Activated CD4-positive, alpha-beta T cell treated with anti-CD3 and anti-CD28 coated beads, Interleukin-2, Interleukin-4, amounts not matched to agents 100 ng/mL and 50 ng/mL, durations not matched to agents 16 hours and 8 hours (primary cell): ENCODE results near the gene KHDC4.

Source experiments
- DNase-seq: peaks from one replicate; pipeline ENCODE4 v3.0.0-alpha.2; 2020; ENCODE audit warnings: low spot score

KHDC4 gene

GRCh38 chr1:155969377-155969791, 35.2 kb upstream of the KHDC4 start:
- DNase-seq = no peak

- no peak for DNase-seq
Observed at GRCh38 chr1:155968670-155969069, 34.5 kb upstream of the KHDC4 start.

GRCh38 chr1:155968051-155968400, 33.8 kb upstream of the KHDC4 start:
- DNase-seq = no peak

GRCh38 chr1:155967341-155968050, 33.3 kb upstream of the KHDC4 start:
- DNase-seq = no peak

GRCh38 chr1:155966750-155967149, 32.5 kb upstream of the KHDC4 start:
- no peak for DNase-seq

DNA sequence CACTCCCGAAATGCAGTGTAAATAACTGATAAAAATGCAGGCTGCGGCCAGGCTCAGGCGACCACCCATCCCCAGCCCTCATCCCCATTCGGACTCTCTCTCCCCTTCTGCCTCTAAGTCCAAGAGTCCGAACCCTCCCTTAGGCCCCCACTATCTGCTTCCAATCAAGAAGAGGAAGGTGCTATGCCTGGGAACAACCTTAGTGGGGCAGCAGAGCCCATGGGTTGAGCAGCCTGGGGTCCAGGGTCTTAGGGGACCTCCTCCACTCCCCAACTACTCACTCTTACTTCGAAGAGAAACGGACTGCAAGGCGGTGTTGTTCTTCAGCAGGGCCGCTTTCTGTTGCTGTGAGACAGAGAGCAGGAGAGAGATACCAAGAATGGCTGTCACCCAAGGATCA, 31.9 kb upstream of the KHDC4 start:
- no peak for DNase-seq

- no peak for DNase-seq
Observed at GRCh38 chr1:155964193-155964592, 30.0 kb upstream of the KHDC4 start.

GRCh38 chr1:155962599-155963211, 28.5 kb upstream of the KHDC4 start:
- DNase-seq = no peak

GRCh38 chr1:155961937-155962336, 27.7 kb upstream of the KHDC4 start:
- no peak for DNase-seq

DNA sequence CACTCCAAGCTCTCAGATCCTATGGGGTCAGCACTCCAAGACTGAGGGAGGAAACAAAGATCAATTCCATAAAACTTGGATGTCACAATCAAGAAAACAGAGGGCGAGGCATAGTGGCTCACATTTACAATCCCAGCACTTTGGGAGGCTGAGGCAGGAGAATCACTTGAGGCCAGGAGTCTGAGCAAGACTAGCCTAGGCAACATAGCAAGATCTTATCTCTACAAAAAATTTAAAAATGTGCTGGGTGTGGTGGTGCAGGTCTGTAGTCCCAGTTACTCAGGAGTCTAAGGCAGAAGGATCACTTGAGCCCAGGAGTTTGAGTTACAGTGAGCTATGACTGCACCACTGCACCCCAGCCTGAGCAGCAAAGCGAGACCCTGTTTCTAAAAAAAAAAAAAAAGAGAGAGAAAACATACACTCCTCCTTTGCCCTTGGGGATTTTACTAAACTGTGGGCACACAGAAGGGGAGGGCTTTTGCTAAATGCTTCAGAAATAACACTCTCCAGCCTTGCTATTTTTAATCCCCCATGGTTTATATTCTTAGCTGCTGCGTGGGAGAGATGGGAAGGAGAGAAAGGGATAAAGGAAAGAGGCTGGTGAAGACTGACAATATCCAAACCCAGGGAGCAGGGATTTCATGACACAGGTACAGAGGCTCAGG, 26.0 kb upstream of the KHDC4 start:
- no peak for DNase-seq

DNA sequence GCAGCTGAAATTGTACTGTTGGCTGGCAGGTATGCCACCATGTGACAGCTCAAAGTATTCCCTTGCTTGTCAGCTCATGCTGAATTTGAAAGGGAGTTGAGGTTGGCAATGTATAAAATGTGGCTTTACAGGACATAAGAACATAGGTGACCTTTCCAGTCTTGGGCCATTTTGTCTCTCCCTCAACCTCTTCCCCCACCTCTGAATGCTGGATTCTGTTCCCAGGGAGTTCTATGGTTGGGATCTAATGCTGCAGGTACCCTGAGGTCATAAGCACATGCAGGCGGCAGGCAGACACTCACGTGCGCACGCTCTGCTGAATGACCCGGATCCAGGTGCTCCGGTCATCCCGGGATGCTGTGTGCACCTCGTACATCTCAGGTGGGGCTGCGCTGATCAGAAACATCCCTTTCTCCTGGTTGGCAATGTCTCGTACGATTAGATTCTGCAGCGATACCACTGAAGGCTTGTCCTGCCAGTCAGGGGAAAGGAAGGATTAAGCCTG, 23.2 kb upstream of the KHDC4 start:
- DNase-seq = no peak

DNA sequence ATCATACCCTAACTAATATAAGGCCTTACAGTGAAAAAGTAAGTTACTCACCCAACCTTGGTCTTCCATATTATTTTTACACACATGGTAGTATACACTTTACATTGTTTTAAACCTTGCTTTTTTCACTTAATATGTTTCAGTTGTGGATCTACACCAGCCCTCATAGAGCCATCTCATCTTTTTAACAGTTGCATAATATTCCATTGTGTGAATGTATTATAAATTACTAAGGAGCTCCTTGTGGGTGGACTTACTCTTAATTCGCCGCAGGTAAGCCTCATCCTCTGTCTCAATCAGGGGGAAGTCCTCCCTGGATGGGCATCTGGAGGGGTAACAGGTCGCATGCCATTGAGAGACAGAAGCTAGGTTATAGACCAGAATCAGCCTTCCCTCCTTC, 20.4 kb upstream of the KHDC4 start:
- DNase-seq = no peak

DNA sequence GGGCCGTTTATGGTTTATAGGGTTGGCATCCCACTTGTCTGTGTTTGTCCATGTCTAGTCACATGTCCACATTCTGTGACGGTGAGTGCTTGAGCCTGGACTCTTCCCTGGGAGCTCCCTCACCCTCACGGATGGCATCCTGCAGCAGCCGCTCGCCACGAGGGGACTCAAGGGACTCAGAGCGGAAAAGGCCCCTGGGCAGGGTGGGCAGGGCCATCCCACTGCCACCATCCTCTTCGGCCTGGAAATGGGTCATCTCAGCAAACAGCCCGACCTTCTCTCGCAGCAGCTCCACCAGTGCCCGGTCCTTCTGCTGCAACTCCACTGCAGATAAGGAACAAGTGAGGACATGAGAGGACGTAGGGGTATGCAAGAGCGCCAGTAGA, 18.3 kb upstream of the KHDC4 start:
- no peak for DNase-seq

GRCh38 chr1:155951753-155952504, 17.7 kb upstream of the KHDC4 start:
- DNase-seq = no peak

GRCh38 chr1:155950829-155951228, 16.6 kb upstream of the KHDC4 start:
- DNase-seq = no peak

DNA sequence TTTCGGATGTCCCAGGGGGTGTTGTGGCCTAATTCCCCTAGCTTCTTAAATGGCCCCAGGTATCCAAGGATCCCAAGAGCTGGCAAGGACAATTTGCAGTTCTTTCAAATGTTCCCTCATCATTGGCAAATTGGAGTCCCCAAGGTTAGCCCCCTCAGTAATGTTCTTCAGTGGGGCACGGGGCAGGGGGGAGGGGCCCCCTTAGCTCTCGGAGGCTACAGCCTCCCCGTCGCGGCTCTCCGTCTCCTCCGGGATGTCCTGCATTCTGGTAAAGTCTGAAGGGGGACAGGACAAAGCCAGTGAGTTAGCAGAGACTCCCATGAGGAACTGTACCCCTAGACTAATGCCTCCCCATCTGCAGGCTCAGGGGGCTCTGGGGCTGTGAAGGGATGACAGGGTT, 13.5 kb upstream of the KHDC4 start:
- DNase-seq = no peak

GRCh38 chr1:155947292-155947691, 13.1 kb upstream of the KHDC4 start:
- no peak for DNase-seq

GRCh38 chr1:155946633-155947219, 12.5 kb upstream of the KHDC4 start:
- DNase-seq = no peak

- DNase-seq = no peak
Observed at GRCh38 chr1:155944444-155944799, 10.2 kb upstream of the KHDC4 start.

GRCh38 chr1:155942578-155943141, 8.4 kb upstream of the KHDC4 start:
- DNase-seq = no peak

GRCh38 chr1:155941845-155942531, 7.8 kb upstream of the KHDC4 start:
- DNase-seq = no peak
